Activated CD4-positive, alpha-beta T cell treated with anti-CD3 and anti-CD28 coated beads, Interleukin-2, amount 50 U/mL, for 16 hours (primary cell): ENCODE results near the gene EIF2B5.

Source experiments
- DNase-seq: peaks from one replicate; pipeline ENCODE4 v3.0.0-alpha.2; 2020

EIF2B5 gene

DNA sequence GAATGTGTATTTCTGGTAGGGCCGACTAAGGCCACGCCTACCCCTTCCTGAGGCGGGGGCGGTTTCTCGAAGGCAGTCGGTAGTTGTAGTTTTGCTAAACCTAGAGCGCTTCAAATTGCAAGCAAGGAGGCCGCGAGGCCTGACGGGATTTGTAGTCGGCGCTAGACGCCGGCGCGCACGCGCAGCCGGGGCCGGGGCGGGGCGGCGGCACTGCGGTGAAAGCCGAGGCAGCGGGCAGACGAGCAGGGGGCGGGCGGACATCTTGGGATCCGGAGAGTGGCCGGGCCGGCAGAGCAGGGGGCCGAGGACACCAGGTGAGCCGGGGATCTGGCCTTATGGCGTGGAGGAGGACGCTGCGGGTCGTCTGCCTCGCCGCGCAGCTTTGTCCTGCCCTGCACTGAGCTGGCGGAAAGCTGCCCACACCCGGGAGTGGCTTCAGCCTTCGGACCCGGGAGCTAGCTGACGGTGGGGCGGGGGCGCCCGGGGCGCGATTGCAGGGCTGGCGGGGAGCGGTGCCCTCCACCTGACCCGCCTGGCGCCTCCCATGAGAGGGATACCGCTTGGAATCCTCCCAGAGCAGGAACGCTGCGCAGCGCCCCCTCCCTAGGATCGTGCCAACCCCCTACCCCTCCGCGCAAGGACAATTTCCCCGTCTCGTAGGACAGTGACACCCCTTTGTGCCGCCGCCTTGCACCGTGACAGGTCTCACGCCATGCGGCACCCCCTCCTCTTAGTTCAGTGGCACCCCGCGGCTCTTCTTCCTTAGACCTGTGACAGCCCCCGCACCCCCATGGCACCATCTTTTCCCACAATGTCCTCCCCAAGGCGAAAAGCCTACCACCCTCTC is 39.7 kb downstream of the EIF2B5 start, which contains the start of gene AP2M1:
TSS of gene AP2M1 (plus strand) at position 210 of the 847 bp plus-strand sequence. CDS start 2,139 bp downstream, outside the sequence.
- DNase-seq: peak; percentile 99

DNA sequence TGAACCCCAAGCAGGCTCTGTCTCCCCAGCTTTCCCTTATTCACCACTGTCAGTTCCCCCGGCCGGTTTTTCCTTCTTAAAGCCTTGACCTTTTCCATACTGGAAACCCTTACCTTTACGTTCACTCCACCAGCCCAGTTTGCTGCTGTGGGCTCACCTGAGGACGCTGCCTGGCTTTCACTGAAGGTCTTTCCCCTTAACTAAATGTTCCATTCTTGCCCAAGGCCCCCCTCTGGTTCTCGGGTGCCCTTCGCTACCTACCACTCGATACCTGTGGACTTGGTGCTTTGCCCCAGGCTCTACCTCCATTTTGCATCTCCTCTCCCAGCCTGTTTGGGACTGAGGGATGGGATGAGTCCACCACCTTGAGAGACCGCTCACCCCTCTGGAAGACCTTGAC is 40.3 kb downstream of the EIF2B5 start:
- no peak for DNase-seq

DNA sequence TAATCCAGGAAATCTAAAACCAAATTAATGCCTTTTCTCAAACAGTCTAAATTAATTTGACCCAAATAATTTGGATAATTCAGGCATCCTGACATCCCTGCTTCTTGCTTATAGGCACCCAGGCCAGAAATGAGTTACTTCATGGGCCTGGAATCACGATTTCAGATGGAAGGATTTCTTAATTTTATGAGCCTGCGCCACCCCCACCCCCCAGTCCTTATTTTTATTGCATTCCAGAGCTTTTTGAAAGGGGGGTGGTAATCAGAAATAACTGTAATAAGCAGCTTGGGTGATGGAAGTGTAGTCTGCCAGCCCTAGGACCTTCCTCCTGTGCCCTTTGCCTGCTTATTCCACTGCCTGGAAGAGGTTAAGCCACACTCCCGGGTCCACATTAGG is 40.8 kb downstream of the EIF2B5 start:
- no peak for DNase-seq

DNA sequence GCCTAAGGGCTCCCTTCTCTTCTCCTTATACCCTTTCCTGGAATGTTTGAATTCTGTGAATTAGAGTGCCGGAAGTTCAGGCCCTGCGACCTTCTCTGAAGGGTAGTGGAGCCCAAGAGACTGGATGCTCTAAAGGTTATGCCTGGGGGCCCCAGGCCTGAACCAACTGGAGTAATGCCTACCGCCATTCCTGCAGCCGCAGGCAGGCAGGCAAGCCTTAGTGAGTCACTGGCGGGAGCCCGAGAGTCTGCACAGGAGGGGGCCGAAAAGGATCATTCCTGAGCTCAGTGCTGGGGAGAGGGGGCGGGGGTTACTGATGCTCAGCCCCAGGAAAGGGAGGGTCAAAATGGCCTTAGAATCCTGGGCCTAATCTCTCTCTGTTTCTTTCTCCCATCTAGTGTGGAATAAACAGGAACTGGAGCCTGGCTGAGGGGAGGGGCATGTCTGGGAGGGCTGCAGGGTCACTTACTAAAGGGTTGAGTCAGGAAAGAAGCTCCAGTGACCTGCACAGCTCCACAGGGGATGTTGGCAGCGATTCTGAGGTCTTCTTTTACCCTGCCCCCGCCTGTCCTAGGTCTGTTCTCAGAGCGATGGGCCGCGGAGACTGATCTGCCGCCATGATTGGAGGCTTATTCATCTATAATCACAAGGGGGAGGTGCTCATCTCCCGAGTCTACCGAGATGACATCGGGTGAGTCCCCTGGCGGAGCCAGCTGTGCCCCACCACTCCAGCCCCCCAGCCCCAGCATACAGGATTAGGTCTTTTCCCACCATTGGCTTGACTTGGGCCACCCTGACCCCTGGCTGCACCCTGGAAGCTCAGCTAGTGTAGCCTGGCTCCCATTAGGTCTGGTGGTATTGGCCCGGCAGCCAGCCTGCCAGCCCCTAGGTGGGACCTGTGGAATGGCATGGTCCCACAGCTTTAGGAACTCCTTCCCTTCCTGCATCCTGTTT is 41.5 kb downstream of the EIF2B5 start:
- no peak for DNase-seq

DNA sequence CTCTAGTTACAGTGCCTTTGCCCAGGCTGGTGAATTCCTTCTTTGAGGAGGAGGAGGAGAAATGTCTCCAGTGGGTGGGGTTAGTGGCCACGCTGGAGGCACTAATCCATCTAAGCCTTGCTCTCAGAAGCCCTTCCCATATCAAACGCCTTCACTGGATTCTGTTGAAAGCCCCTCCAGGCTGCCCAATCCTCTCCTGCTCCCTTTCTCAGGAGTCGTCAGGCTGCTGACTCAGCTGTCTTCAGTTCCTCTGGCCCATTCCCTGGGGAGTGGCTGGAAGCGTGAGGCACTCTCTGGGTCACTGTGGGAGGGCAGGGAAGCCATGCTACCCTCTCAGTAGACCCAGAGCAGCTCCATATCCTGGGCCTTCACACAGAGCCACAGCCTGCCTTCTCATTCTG is 42.2 kb downstream of the EIF2B5 start:
- DNase-seq: no peak

DNA sequence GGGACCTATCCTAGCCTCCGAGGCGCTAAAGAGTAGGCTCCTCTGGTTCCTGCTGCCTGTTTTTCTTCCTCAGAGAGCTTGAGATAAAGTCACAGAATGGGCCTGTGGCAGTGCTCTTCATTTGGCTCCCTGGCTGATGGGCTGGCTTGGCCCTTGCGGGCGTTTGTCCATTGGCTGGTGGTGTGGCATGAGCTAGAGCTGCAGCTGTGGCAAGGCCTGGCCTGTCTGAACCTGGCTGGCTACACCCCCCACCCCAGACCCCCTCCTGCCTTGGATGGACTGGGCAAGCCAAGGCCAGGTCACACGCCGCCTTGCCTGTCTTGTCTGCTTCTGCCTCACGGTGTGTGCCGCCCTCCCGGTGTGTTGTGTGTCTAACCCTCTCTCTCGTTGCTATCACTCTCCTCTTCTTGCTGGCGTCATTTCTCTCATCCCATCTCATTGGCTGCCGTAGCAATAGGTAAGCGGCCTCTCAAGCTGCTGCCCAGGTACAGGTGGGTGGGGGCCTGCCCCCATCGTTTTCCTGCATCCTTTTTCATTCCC is 42.7 kb downstream of the EIF2B5 start:
- DNase-seq: no peak

DNA sequence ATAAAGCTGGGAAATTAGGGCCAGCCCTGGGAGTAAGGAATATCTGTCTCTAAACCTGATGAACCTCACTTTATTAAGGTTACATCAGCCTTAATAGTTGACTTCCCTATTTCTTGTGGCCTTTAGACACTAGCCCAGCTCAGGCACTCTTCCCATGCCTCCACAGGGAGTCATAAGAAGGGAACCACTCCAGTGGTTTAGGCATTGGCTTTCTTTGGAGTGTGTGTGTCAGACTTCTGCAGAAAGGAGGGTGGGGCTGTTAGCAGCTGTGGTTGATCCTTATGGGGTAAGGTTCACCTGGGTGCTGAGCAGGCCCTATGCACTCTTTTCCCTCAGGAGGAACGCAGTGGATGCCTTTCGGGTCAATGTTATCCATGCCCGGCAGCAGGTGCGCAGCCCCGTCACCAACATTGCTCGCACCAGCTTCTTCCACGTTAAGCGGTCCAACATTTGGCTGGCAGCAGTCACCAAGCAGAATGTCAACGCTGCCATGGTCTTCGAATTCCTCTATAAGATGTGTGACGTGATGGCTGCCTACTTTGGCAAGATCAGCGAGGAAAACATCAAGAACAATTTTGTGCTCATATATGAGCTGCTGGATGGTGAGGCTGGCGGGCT is 43.5 kb downstream of the EIF2B5 start:
- DNase-seq: no peak

DNA sequence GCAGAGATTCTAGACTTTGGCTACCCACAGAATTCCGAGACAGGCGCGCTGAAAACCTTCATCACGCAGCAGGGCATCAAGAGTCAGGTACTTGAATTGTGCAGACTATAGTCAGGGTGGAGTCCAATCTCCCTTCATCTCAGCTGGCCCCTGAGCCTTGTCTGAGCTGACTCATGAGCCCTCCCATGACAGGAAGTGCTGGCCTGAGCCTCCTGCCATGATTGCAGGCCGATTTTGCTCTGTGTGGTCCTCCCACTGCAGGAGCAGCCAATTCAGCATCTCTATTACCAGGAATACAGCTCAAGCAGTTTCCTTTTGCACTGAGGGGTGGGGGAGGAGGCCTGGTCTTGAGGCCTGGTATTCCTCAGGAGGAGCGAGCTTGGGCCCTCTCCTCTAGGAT is 45.0 kb downstream of the EIF2B5 start:
- no peak for DNase-seq

DNA sequence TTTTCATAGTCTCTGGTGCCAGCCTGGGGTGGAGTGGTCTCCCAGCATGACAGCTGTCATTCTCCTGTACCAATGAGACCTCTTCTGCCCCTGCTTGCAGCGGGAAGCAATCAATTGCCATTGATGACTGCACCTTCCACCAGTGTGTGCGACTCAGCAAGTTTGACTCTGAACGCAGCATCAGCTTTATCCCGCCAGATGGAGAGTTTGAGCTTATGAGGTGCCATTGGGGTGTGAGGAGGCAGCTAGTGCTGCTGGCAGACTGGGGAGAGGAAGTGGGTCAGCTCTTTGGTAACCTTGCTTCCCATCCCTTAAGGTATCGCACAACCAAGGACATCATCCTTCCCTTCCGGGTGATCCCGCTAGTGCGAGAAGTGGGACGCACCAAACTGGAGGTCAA is 46.4 kb downstream of the EIF2B5 start:
- no peak for DNase-seq

DNA sequence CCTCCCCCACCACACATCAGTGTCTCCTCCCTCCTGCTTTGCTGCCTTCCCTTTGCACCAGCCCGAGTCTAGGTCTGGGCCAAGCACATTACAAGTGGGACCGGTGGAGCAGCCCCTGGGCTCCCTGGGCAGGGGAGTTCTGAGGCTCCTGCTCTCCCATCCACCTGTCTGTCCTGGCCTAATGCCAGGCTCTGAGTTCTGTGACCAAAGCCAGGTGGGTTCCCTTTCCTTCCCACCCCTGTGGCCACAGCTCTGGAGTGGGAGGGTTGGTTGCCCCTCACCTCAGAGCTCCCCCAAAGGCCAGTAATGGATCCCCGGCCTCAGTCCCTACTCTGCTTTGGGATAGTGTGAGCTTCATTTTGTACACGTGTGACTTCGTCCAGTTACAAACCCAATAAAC is 48.5 kb downstream of the EIF2B5 start:
- DNase-seq: no peak

DNA sequence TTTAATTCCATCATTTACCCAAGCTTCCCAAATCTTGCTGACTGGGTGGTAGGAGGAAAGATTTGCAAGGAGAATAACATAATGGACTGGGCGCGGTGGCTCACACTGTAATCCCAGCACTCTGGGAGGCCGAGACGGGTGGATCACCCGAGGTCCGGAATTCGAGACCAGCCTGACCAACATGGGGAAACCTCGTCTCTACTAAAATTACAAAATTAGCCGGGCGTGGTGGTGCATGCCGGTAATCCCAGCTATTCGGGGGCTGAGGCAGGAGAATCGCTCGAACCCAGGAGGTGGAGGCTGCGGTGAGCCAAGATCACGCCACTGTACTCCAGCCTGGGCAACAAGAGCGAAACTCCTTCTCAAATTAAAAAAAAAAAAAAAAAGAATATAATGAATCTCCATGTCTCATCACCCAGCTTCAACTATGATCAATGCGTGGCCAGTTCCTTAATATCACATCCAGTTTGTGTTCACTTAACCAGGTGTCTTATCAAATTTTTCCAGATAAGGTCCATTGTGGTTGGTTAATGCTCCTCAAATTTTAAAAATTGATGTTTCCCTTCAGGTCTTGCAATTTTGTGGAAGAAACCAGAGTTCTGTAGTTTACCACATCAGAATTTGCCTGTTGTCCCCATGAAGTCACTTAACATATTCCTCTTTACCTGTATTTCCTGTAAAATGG is 49.5 kb downstream of the EIF2B5 start:
- no peak for DNase-seq

DNA sequence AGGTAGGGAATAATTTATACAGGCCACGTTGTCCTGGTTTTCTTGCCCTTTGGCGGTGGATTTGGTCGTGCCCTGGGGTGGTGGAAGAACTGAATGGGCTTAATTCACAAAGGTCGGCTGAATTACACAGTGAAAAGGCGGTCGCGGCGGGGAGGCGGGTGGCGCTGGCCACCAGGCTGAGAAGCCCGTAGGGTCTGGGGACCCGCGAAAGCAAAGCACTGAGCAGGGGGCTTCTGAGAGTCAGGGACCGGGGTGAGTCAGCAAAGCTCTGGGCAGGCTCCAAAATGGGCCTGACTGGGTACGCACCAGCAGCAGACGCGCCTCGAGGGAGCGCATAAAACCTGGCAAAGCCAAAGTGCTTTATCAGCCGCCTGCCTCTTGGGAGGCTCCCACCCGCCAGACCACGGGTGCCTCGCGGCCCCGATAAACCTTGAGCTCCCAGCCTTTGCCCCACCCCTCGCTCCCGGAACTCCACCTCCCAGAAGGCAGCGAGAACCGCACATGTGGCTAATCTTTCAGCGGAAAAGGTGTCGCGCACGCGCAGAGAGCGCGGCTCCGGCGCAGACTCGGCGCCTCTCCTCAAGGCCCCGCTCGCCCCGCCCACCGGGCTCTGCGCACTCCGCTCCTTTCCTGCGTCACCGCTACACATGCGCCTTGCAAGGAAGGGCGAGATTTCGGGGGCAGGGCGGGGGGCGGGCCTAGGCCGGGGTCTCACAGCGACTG is 50.5 kb downstream of the EIF2B5 start:
- peak; percentile 99 for DNase-seq

DNA sequence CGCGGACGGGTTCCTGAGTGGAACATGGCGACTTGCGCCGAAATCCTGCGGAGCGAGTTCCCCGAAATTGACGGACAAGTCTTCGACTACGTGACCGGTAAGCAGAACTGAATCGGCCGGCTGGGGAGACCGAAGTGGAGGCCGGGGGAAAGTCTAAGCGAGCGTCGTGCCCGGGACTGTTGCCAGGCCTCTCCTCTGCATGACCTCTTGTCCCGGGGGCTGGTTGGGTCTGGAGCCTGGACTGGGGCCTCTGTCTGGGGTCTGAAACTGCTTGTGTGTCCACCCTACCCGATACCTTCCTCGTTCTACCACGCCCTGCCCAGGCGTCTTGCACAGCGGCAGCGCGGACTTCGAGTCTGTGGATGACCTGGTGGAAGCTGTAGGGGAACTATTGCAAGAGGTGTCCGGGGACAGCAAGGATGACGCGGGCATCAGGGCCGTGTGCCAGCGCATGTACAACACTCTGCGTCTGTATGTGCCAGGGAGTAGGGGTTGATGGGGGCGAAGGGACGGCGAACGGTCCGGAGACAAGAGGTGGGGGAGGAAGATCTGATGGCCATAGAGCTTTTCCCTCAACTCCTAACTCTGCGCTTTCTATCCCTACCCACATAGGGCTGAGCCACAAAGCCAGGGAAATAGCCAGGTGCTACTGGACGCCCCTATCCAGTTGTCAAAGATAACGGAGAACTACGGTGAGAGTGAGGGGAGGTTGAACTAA is 51.2 kb downstream of the EIF2B5 start, which contains the start of gene ABCF3:
TSS of gene ABCF3 (plus strand) at position 16 of the 718 bp plus-strand sequence. CDS start at position 25, 9 bp downstream.
- DNase-seq: no peak

DNA sequence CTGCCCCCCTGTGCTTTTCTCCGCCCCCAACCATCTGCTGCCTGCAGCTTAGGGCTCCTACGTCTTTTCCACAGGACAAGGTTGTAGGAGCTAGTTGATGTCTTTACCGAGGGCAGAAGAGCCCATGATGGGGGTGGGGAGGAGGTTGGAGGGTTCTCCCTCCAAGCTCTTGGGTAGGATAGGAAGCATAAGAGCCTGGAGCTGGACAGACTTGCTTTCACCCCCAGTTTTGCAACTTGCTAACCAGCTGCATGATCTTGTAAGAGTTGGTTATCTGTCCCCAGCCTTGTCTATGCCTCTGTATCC is 51.7 kb downstream of the EIF2B5 start:
- DNase-seq: no peak

DNA sequence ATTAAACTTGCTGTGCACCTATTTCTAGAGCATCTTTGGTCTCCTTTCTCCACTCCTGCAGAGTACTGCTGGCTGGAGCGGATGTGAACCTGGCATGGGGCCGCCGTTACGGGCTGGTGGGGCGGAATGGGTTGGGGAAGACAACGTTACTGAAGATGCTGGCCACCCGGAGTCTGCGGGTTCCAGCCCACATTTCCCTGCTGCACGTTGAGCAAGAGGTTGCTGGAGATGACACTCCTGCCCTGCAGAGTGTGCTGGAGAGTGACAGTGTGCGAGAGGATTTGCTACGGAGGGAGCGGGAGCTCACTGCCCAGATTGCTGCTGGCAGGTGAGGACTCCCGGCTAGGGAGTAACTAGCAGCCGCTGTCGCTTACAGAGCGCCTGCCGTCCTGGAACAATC is 52.9 kb downstream of the EIF2B5 start:
- DNase-seq: no peak

DNA sequence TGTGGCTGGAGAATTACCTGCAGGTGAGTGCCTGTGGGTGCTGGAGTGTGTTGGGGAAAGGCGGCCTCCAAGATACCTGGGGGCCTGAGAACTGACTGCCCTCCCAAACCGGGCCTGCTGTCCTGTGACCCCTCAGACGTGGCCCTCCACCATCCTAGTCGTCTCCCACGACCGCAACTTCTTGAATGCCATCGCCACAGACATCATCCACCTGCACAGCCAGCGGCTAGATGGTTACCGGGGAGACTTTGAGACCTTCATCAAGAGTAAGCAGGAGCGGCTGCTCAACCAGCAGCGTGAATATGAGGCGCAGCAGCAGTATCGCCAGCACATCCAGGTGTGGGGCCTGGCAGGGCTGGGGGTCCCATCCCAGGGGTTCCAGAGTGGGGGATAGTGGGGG is 54.3 kb downstream of the EIF2B5 start:
- DNase-seq: no peak

DNA sequence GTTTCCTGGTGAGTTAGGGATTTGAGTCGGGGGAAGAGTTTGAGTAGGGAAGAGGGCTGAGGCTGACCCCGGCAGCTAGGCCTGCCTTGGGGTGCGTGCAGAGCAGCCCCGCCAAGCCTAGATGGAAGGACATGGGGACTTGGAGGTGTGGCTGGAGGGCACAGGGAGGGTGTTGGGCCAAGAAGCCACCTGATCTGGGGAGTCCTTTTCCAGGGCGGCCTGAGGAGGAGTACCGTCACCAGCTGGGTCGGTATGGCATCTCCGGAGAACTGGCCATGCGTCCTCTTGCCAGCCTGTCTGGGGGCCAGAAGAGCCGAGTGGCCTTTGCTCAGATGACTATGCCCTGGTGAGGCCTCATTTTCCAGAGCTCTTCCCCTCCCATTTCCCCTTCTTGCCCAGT is 57.7 kb downstream of the EIF2B5 start:
- DNase-seq: no peak

DNA sequence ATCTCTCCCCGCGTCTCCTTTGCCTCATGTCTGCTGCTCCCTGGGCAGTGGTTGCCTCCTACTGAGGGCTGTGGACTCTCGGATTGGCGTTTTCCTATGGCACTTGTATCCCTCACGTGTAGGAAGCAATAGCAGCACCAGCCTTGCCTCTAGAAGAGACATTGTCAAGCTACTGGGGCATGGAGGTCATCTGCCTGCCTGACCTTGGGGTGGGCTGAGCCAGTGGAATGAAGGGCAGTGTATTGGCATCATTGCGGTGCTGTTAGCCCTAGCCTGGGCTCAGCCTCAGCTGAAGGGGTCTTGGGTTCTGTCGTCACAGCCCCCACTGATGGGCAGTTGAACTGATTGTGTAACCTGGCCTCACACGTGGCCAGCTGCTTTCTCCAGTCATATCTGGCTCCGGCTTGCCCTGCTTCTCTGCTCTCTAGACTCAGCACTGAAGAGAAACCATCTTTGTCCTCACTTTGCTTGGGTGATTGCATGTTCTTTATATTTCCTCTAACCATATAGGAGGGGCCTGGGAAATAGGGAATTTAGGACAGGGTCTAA is 58.9 kb downstream of the EIF2B5 start:
- DNase-seq: no peak
